ENCODE measurements around the gene WWOX.

GRCh38 chr16:78407191-78407590 is 307.7 kb downstream of the WWOX start:
- TF ChIP-seq CTCF (conservative IDR thresholded peaks at IDR 0.05 in 1 of 2, IDR thresholded peaks at IDR 0.05 in 1 of 2; ENCODE audit: extremely low read depth in 1 of 2, insufficient read depth in 1 of 2, low read depth in 1 of 2, low read length in 2 of 2) (no peak), EZH2 (IDR thresholded peaks at IDR 0.05; ENCODE audit: borderline replicate concordance, low read length) (no peak)

All from mammary epithelial cell (primary cell).